Measurements from ENCODE around the gene AGAP1.

The AGAP1 gene

DNA sequence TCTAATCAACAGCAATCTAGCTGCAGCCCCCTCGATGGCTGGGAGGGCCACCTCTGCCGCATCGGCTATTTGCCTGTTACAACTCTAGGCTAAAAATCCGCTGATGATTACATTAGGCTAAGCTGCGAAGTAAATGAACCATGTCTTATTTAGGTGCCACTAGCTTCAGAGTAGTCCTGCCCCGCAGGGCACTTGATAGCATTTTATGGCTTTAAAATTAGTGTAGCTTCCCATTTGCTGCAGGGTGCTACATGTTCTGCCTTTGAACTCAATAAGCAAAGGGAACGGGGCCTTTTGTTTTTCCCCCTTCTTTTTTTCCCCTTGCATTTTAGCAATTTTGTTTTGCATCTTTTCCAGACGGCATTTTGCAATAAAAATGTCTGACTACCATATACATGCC, 404.1 kb downstream of the AGAP1 start:
- no peak for DNase-seq

- DNase-seq = no peak
These were observed 404.9 kb downstream of the AGAP1 start for GRCh38 chr2:235898766-235899165.

GRCh38 chr2:235900631-235901030, 406.8 kb downstream of the AGAP1 start:
- no peak for DNase-seq

DNA sequence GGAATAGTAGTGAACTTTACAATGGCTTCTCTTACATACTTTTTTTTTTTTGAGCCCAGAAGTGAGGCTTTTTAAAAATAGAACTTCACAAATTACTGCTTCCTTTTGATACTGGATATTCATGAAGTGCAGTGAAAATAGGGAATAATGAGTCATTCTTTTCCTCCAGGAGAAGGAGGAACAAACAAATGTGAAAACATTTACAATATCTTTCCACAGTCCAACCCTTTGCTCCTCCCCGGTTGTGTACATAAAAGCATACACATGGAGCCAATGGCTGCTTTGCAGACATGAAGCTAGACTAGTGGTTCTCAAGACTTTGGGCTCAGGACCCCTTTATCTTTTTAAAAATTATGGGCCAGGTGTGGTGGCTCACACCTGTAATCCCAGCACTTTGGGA, 407.4 kb downstream of the AGAP1 start:
- DNase-seq = no peak

- DNase-seq = no peak
These were observed 410.1 kb downstream of the AGAP1 start for GRCh38 chr2:235903782-235904584.

DNA sequence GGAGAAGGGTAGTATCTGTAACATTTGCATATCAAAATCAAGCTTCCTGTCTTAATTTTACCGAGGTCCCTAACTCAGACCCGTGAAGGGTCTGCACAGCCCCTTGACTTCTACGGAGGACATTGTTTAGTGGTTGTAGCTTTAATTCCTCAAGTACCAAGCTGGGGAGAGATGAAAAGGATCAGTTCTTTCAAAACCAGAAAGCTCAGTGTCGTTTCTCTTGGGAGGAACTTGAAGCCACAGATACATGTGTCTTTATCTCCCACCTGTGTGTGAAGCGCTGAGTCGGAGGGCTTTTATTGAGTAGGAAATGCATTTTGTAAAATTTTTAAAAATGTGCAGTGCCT, 410.7 kb downstream of the AGAP1 start:
- no peak for DNase-seq

GRCh38 chr2:235908826-235909225, 415.0 kb downstream of the AGAP1 start:
- DNase-seq = no peak

- DNase-seq = no peak
These were observed 415.5 kb downstream of the AGAP1 start for GRCh38 chr2:235909358-235909757.

GRCh38 chr2:235910067-235910466, 416.2 kb downstream of the AGAP1 start:
- DNase-seq = no peak

- no peak for DNase-seq
These were observed 417.3 kb downstream of the AGAP1 start for GRCh38 chr2:235911125-235911524.

DNA sequence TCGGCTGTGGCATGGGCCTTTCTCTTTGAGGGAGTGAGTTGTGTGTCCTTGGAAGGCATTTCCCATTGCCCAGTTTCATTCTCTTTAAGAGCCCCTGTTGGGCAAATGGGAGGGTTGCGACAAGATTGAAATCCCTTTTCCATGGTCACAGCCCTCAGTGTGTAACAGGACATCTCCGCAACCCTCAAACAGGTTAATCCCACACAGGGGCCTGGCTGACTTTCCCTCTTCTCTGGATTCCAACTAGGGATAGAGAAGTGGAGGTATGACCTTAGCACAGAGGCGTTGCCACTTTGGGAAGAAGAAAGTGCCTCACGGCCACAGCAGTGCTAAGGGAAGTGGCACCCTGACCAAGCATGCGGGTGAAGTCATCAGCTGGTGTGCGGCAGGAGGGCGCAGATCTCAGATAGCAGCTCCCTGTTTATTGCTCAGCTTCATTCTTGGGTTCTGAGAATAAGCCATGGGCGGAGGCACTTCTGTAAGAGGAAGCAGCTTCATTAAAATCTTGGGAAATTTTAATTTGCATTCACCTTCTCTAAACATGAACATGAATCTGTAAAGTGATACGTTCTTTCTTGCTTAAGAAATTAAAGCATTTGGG, 417.9 kb downstream of the AGAP1 start:
- no peak for DNase-seq

DNA sequence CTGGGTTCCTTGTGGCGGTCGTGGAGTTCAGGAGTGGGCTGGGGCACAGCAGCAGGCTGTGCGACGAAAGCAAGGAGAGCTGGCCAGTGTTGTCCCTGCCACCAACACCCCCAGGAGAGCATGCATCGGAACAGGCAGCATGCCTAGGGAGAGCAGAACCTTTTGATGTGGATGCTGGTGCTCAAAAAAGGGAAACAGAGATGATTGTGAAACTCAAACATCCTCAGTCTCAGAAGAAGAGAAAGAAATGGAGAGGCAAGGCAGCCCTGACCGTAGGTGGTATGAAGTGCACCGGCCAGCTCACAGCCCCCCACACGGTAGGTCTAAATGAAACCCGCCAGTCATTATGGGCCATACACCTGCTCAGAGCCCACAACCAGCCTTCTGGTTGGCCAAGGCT, 420.9 kb downstream of the AGAP1 start:
- no peak for DNase-seq

- DNase-seq = no peak
These were observed 423.7 kb downstream of the AGAP1 start for GRCh38 chr2:235917506-235917905.

DNA sequence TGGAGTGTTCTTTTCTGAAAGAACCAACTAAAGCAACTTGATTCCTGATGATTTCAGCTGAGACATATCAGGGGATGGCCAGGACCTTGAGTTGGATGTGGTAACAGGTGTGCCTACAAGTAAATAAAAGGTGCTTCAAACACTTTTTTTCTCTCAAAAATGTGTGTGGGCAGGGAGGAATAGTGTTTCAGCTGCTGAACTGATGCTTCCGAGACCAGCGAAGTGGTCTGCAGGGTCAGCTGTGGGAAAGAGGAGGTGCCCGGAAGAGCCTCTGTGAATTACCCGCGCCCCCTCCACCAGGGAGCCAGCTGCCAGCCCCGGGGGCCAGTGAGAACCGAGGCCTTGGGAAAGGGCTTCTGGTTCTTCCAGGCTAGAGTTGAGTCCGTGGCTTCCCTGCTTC, 425.0 kb downstream of the AGAP1 start:
- no peak for DNase-seq

GRCh38 chr2:235920216-235920865, 426.5 kb downstream of the AGAP1 start:
- no peak for DNase-seq

- DNase-seq = no peak
These were observed 427.8 kb downstream of the AGAP1 start for GRCh38 chr2:235921508-235922191.

GRCh38 chr2:235922839-235923238, 429.0 kb downstream of the AGAP1 start:
- no peak for DNase-seq

GRCh38 chr2:235923859-235924674, 430.2 kb downstream of the AGAP1 start:
- no peak for DNase-seq

DNA sequence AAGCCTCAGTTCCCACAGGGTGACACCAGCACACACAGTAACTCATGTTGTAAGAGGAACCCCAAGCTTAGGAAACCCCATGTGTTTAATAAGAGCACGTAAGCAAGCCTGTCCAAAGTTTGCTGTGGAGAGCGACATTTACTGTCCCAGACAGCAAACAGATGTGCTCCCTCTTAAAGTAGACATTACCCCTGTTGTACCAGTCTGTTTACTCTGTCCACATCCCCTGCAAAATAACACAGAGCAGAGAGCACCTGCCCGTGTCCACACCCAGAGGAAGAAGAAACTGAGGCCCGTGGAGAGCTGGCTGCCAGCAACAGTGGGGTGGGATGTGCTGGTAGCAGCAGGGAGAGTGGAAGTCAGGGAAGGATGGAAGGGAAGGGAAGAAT, 430.8 kb downstream of the AGAP1 start:
- DNase-seq = no peak

- no peak for DNase-seq
These were observed 431.5 kb downstream of the AGAP1 start for GRCh38 chr2:235925250-235925919.

- no peak for DNase-seq
These were observed 432.4 kb downstream of the AGAP1 start for GRCh38 chr2:235926229-235926628.

GRCh38 chr2:235928751-235929370, 435.0 kb downstream of the AGAP1 start:
- DNase-seq = no peak
